HG03060 (cell line): Measurements from ENCODE around the gene HABP4.

Experiments
- ATAC-seq: cut with Tn5 transposase; IDR thresholded peaks from one replicate; pipeline ENCODE4 v1.9.1; 2021; ENCODE audit warnings: low read depth, moderate number of reproducible peaks; ENCODE audit not compliant: unreplicated experiment

The HABP4 gene

DNA sequence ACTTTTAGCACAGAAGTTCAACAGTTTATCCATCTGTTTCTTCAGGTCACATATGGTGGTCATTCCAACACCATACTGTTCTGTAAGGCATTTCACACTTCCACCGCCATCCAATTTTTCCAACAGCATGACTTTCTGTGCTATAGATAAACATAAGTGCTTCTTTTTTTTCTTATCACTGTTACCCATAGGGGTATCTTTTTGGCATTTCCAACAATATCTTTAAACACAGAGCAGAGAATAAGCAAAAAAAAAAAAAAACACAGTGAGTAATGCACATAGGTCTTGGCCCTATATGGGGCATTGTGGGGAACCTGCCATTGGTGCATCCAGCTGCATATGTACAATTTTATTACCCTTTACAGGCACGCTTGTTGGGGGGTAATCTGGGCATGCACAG, 19.6 kb upstream of the HABP4 start:
- ATAC-seq = no peak

DNA sequence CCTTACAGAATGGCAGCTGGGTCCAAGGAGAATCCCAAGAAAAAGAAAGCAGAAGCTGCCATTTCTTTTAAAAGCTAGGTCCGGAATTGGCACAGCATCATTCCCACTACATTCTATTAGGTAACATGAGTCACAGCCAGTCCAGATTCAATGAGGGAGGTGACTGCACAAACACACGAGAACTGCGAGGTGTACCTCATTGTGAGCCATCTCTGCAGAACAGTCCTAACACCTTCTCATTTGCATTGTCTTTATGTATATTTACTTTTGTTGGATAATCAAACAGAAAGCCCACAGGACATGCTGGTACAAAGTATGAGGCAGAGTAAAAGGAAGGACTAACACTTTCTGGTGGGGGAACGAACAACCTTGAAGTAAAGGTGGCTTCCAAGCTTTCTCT, 14.6 kb upstream of the HABP4 start:
- no peak for ATAC-seq

DNA sequence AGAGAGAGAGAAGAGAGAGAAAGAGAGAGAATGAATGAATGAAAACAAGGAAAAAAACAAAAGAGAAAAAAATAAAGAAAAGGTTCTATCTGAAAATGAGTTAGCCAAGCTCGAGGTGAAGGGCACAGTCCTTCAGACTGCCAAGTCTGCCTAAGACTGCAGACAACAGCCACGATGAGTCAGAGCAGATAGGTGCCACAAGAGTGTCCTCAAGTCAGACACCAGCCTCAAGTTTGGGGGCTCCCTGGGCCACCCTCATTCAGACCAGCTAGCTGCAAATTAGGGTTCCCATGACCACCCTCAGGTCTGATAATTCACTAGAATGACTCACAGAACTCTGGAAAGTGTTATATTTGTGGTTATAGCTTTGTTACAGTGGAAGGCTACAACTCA, 13.9 kb upstream of the HABP4 start:
- ATAC-seq = no peak

DNA sequence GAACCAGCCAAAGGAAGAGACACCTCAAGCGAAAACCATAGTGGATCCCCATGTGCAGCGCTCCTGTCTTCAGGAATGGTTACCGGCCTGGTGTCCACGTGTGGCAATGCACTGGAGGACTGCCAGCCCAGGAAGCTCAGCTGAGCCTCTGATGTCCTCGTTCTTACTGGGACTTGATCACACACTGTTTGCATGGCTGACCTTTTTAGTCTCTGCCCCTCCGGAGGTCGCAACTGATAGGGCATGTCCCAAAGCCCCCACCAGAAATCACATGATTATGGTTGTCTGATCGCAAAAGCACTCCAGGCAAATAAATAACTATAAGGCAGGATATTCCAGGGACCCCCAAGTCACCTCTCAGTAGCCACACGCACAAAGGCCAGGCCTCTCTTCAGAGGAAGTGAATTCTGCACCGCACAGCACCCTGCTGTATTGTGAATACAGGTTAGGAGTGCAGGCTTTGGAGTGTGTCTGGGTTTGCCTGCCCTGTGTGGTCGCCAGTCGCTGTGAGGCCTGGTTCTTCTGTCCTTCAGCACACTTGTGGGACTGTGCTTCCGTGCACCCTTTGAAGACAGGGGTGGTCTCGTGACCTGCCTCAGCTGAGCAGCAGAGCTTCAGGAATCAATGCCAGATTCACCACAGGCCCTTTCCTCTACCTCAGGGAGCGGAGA, 13.4 kb upstream of the HABP4 start:
- no peak for ATAC-seq

DNA sequence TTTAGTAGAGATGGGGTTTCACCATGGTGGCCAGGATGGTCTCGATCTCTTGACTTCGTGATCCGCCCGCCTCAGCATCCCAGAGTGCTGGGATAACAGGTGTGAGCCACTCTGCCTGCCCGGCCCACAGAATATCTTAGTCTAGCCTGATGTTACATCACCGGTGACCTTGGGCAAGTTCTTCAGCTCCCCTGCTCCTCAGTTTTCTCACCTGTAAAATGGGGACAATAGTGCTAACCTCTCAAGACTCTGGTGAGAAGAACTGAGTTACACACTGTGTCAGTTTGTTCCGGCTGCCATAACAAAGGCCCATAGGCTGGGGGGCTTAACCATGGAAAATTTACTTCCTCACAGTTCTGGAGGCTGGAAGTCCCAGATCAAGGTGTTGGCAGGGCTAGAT, 12.5 kb upstream of the HABP4 start:
- no peak for ATAC-seq

DNA sequence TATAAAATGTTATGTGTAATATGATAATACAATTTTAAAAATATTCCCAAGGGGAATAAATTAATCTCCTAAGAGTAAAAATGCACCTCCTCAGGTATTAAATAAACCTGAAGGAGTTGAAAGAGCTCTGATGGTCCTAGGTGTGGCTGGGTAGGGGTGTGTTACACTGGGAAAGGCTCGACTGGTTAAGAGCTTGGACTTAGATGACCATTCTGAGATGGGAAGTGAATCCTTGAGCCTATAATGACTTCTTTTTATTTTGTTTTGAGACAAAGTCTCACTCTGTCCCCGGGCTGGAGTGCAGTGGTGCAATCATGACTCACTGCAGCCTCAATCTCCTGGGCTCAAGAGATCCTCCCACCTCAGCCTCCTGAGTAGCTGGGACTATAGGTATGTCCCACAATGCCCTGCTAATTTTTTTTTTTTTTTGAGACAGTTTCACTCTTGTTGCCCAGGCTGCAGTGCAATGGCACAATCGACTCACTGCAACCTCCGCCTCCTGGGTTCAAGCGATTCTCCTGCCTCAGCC, 9.2 kb upstream of the HABP4 start:
- no peak for ATAC-seq

DNA sequence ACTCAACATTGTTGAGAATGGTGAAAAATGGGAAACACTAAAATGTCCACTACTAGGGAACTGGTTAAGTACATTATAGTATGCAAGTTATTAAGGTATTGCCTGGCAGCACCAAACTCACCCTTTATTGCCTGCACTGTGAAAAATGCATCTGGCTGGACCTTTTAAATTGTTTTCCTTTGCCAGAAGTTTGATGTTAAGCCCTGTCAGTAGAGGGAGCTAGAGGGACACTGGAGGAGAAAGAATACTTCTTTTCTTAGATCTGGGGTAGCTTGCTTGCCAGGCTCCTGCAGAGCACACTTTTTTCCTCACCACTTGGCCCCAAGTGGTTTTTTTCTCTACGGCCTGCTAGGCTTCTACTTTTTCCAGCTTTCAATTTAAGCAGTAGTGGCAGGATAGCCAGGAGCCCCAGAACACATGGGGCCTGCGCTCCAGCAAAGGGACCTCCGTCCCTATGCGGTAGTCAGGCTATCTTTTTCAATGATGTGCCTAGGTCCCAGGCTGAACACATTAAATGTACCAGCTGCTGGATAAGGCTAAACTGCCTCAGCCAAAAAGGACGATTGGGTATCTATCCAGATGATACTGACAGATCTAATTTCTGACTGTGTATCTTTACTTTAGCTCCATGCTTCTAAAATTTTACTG, 8.0 kb upstream of the HABP4 start:
- no peak for ATAC-seq

DNA sequence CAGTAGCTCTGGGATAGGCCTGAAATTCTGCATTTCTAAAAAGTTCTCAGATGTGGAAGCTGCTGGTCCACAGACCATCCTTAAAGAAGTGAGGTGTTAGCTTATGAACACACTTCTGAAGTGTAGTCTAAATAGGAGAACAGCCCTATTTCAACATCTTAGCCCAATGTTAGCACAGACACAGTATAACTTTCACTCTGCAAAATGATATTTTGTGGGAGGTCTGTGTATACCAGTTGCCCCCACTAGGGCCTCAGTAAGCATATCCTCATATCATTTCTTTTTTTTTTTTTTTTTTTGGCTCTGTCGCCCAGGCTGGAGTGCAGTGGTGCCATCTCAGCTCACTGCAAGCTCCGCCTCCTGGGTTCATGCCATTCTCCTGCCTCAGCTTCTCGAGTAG, 7.5 kb upstream of the HABP4 start:
- no peak for ATAC-seq

DNA sequence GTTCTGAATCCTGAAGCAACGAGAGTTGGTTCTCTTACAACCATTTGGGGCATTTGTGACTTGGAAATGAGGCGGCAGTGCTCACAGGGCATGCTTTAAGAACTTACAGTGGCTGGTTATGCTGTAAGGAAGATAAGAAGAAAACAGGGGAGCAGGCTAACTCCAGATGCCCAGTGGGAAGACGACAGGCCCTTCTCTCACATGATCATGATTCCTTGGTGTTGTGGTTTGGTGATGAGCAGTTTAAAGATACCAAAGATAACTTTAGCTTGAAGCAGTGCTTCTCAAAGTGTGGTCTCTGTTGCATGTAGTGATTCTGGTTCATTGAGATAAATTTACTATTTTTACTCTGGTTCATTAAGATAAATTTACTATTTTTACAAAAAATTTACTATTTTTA, 2.6 kb upstream of the HABP4 start:
- ATAC-seq = no peak

DNA sequence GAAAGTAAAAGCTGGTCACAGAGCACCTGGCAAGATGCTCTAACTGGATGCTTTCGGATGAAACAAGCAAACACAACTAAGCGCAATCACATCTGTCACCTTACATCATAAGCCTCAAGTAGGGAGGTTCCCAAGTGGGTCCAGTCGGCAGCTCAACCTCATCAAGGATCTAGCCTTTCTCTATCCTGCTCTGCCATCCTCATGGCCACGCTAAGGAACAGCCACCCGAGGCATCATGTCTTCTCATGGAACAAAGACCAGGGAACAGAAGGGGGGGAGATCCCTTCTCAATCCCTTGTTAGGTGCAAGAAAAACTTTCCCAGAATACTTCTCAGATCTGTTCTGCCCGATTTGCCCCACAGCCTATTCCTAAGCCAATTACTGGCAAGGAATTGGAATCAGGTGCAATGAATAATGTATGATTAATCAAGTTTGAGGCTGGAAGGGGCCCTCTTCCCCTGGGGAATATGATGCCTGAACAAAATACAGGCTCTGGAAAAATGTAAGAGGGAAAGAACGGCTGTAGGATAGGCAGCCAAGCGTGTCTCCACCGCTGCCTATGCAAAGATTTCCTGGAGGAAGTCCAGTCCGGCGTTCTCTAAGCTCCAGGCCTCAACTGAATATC, 1.3 kb upstream of the HABP4 start:
- ATAC-seq = no peak

DNA sequence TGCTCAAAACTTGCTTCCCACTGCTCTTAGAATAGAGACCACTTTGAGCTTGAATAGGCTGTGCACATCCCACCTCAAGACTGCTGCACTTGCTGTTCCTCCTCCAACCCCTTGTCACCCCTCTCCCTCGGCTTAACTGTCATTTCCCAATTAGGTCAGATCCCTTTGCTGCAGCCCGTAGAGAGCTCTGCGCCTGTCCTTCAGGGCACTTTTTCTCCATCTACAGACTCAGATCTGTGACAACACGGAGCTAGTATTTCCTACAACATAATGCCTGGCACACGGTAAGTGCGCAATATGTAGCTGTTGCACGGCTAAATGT, 485 bp upstream of the HABP4 start:
- ATAC-seq = no peak

DNA sequence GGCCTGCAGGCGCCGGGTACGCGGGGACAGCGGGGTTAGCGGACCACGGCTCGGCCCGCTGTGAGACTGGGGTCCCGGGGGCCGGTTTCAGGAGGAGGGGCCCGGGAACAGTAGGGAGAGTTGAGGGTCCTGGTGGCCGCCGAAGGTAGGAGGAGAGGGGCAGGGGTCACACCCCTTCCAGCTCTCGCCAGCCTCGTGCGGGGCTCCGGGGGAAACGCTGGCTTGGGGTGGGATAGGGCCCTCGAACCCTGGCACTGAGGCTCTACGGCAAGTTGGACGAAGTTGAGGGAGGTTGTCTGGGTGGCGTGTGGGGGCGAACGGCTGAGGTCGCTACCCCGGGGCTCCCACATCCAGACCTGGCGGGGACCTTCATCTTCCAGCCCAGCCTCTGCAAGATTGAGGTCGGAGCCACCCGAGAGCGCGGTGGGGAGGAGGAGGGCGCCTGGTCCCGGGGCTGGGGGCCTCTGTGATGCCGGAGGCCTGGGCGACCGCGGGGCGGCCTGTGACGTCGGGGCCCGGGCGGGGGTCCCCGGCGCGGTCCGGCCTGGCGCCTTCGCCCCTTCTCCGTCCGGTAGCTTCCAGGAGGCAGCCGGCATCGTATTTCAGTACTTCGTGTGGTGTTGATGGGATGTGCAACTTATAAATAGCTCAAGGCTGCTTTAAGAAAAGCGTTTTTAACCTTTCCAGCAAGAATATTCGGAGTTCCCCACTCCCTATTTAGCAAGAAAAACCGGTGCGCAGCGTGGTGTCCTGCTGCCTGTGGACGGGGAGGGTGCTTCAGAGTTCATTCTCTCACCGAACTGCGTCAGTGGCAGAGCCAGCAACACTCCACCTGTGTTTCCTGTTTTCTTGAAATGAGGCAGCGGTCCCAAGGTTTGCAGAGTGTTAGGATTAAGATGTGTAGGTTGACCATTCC, 902 bp downstream of the HABP4 start:
- no peak for ATAC-seq

DNA sequence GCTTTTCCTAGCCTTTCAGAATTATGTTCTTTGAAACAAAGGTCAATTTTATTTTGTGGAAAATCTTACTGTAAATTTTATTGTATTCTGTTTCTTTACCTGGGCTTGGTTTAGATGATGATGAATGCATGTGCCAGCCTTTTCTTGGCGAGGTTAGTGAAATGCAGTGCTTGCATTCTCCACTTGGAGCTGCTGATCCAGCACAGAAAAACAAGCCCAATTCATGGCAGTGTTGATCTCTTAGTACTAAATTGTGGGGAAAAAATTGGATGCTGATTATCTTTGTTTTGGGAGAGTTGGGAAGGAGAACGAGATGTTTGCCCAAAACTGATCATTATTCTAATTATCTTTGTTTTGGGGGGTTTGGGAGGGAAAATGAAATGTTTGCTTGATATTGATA, 3.7 kb downstream of the HABP4 start:
- no peak for ATAC-seq

DNA sequence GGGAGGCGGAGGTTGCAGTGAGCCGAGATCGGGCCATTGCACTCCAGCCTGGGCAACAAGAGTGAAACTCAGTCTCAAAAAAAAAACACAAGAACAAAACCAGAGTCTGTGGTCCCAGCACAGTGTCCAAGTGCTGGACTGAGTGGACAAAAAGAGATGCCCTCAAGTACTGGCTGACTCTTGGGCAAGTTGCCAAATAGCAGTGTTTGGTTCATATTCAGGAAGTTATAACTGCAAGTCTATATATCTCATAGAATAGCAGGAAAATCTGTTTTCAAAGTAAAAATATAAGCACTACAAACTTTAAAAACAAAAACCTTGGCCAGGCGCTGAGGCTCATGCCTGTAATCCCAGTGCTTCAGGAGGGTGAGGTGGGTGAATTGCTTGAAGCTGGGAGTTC, 7.3 kb downstream of the HABP4 start:
- no peak for ATAC-seq

DNA sequence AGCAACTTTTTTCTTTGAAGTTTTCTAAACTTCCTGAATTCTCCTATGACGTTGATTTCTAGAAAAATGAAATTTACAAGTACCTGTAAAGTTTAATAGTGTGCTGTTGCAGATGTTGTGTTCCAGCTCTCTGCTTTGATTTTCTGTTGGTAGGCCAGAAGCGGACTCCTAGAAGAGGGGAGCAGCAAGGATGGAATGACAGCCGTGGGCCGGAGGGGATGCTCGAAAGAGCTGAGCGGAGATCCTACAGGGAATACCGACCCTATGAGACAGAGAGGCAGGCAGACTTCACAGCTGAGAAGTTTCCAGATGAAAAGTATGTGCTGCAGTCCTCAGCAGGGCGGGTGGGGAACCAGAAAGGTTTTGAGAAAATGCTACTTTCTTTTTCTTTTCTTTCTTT, 8.3 kb downstream of the HABP4 start:
- no peak for ATAC-seq

DNA sequence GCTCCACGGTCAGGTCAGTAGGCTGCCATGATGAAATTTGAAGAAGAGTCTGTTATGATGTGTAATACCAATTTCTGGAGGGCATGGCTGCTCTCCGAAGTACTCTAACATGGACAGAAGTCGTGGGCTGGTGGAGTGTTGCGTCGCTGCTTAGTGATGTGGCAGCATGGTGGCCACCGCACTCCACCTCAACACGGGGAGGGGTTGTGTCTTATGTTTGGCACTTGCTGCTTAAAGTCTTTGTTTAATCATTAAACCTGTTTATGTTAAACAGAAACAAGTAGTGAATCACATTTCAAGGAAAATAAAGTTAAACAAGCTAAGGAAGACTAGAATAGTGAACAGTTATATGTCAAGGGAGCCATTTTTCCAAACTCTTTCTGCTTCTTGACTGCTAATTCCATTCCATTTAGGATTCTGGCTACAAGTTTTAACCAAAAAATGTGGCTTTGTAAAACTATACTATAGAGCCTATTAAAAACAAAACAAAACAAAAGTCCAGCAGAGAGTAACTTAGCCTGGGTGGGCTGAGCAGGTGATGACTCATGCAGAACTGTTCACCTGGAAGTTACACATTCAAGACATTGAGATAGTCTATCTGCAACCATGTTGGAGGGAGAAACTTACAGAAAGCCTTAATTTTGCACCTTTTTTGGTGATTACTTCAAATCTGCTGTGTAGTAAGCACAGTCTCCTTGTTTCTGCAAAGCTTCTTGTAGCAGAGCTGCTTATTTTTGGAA, 9.5 kb downstream of the HABP4 start:
- no peak for ATAC-seq

DNA sequence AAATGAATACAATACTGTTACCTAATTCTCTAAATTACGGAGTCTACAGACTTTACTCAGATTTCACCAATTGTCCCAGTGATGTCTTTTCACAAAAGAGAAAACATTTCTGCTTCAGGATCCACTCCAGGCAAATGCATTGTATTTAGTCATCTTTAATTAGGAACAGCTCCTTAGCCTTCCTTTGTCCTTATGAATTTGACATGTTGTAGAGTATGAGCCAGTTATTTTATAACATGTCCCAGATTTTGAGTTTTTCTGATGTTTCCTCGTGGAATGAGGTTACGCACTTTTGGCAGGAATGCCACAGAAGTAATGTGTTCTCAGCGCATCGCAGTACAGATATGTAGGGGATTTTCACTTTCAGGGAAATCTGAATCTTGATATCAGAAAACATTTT, 10.5 kb downstream of the HABP4 start:
- ATAC-seq = no peak

DNA sequence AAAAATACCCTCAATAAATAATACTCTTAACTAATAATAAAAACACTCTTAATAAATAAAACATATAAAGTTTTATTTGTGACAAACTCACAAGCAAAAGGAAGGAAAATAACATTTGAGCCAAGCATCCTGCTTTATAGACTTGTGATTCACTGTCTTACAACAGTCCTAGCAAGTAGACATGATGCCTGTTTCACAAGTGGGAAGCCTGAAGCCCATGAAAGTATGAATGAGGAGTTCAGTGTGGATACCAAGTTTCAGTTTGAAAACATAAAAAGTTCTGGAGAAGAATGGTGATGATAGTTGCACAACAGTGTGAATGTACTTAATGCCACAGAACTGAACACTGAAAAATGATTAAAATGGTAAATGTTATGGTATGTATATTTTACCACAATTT, 10.9 kb downstream of the HABP4 start:
- ATAC-seq = no peak

DNA sequence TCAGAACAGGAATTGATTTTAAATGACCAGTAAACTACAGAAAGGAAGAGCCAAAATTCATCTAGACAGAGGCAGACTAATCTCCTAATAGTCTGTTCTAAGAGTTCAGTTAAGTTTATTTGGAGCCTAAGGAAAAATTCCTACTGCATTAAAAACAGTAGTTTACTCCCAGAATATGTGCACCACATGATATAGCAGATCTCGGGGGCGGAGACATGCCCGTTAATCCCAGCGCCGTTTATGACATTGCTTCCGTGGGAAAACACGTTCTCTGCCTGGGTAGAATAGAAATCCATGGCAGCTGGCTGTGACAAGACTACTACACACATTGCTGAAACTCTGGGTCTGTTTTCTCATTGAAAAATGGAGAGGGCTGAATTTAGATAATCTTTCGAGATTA, 11.4 kb downstream of the HABP4 start:
- no peak for ATAC-seq

DNA sequence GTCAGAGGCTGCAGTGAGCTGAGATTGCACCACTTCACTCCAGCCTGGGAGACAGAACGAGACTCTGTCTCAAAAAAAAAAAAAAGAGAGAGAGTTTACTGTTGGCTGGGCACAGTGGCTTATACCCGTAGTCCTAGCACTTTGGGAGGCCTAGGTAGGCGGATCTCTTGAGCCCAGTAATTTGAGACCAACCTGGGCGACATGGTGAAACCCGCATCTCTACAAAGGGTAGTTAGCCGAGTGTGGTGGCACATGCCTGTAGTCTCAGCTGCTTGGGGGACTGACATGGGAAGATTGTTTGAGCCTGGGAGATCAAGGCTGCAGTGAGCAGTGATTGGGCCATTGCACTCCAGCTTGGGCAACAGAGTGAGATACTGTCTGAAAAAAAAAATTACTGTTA, 12.6 kb downstream of the HABP4 start:
- ATAC-seq = no peak
